Measurements from ENCODE around the gene ANKRD39.
A peak's percentile ranks its signal among the peaks of the same experiment; 100 is the strongest.

Gene ANKRD39

GRCh38 chr2:96853321-96853720, 4.5 kb downstream of the ANKRD39 start:
- DNase-seq (ENCODE audit: low spot score): no peak

GRCh38 chr2:96852667-96853066, 5.1 kb downstream of the ANKRD39 start:
- DNase-seq (ENCODE audit: low spot score): no peak

- no peak for DNase-seq (ENCODE audit: low spot score)
These were observed 9.6 kb downstream of the ANKRD39 start for GRCh38 chr2:96848264-96848663.

GRCh38 chr2:96847586-96847985, 10.2 kb downstream of the ANKRD39 start:
- no peak for DNase-seq (ENCODE audit: low spot score)

- DNase-seq (ENCODE audit: low spot score): no peak
These were observed 11.0 kb downstream of the ANKRD39 start for GRCh38 chr2:96846825-96847224.

GRCh38 chr2:96844405-96844808, 13.4 kb downstream of the ANKRD39 start:
- DNase-seq (ENCODE audit: low spot score): no peak

GRCh38 chr2:96843538-96844268, 14.1 kb downstream of the ANKRD39 start, which contains the start of gene ANKRD23:
TSS of gene ANKRD23 (minus strand) at chr2:96844021. CDS start at chr2:96843992, 29 bp downstream.
- DNase-seq (ENCODE audit: low spot score): no peak

GRCh38 chr2:96842600-96842999, 15.2 kb downstream of the ANKRD39 start:
- no peak for DNase-seq (ENCODE audit: low spot score)

GRCh38 chr2:96841701-96842495, 15.9 kb downstream of the ANKRD39 start:
- DNase-seq (ENCODE audit: low spot score): no peak

- DNase-seq (ENCODE audit: low spot score): no peak
These were observed 17.7 kb downstream of the ANKRD39 start for GRCh38 chr2:96839875-96840850.

- DNase-seq (ENCODE audit: low spot score): peak; percentile 91
These were observed 18.4 kb downstream of the ANKRD39 start for GRCh38 chr2:96839293-96839874.

GRCh38 chr2:96838345-96839292, 19.2 kb downstream of the ANKRD39 start:
- no peak for DNase-seq (ENCODE audit: low spot score)

GRCh38 chr2:96837575-96837974, 20.2 kb downstream of the ANKRD39 start:
- DNase-seq (ENCODE audit: low spot score): no peak

- DNase-seq (ENCODE audit: low spot score): no peak
These were observed 22.0 kb downstream of the ANKRD39 start for GRCh38 chr2:96835830-96836229.

- DNase-seq (ENCODE audit: low spot score): peak; percentile 96
These were observed 24.9 kb downstream of the ANKRD39 start for GRCh38 chr2:96832754-96833507.

- no peak for DNase-seq (ENCODE audit: low spot score)
These were observed 25.4 kb downstream of the ANKRD39 start for GRCh38 chr2:96832408-96832753.

- peak; percentile 28 for DNase-seq (ENCODE audit: low spot score)
These were observed 26.1 kb downstream of the ANKRD39 start for GRCh38 chr2:96831679-96832078.

GRCh38 chr2:96830044-96830562, 27.7 kb downstream of the ANKRD39 start:
- DNase-seq (ENCODE audit: low spot score): no peak

GRCh38 chr2:96828874-96829273, 28.9 kb downstream of the ANKRD39 start:
- DNase-seq (ENCODE audit: low spot score): no peak

- DNase-seq (ENCODE audit: low spot score): no peak
These were observed 29.4 kb downstream of the ANKRD39 start for GRCh38 chr2:96828436-96828835.

All from SW480 (cell line).